ENCODE data around the gene DLX4. TPM values are rescaled to one million over a fixed set of nuclear protein-coding genes. Genes with fewer than 3 reads are reported as not detected.

Gene DLX4
- total RNA-seq, 1 donor from 2014 or later, result not detected

- Histone ChIP-seq H3K4me2 (ENCODE audit: low read length) (peak overlapping the region; percentile 81), H3K9ac (ENCODE audit: low read length) (no peak overlapping the region), H3K4me3 (ENCODE audit: insufficient read depth, low read depth, low read length) (peak overlapping the region; percentile 31), H3K9me3 (ENCODE audit: insufficient read depth, low read depth, low read length) (peaks cover 6% of the 10 kb centered on the region), H3K36me3 (ENCODE audit: insufficient read depth, low read length) (no peaks in the 10 kb centered on the region), H2AFZ (ENCODE audit: low read depth, low read length) (peak overlapping the region; percentile 60), H4K20me1 (ENCODE audit: insufficient read depth, low read length) (peaks cover 17% of the 10 kb centered on the region), H3K27me3 (ENCODE audit: insufficient read depth, low read length) (peaks cover 69% of the 10 kb centered on the region), H3K79me2 (ENCODE audit: insufficient read depth, low read length) (no peaks in the 10 kb centered on the region), H3K27ac (ENCODE audit: low read depth, low read length) (no peak overlapping the region), H3K4me1 (ENCODE audit: insufficient read depth, low read length) (peaks cover 20% of the 10 kb centered on the region)
- TF ChIP-seq CTCF (IDR thresholded peaks at IDR 0.05; ENCODE audit: insufficient read depth, low read depth, low read length) (no peak), EZH2 (IDR thresholded peaks at IDR 0.05; ENCODE audit: insufficient read depth, low read length) (peak; percentile 94)
- H3K27me3 Mint-ChIP-seq (ENCODE audit: low read depth, unreplicated experiment), result peaks cover 71% of the 10 kb centered on the region
- DNase-seq (ENCODE audit: low read depth), result no peak
- peaks cover 10% of the 10 kb centered on the region for H3K4me1 Mint-ChIP-seq (ENCODE audit: low read depth, unreplicated experiment)
- FAIRE-seq, result no peak
- peaks cover 4% of the 10 kb centered on the region for H3K36me3 Mint-ChIP-seq (ENCODE audit: low read depth, unreplicated experiment)
- H3K4me3 Mint-ChIP-seq (ENCODE audit: unreplicated experiment), result peak overlapping the region; percentile 80
- H3K9me3 Mint-ChIP-seq (ENCODE audit: unreplicated experiment), result peaks cover 3% of the 10 kb centered on the region
- no peak overlapping the region for H3K27ac Mint-ChIP-seq (ENCODE audit: unreplicated experiment)
These were observed 25.4 kb downstream of the DLX4 start for GRCh38 chr17:49994085-49995054.

- H3K9ac ChIP-seq (ENCODE audit: low read length), result no peak within 1 kb of the TSS
- no peak for FAIRE-seq
- H3K27ac ChIP-seq (ENCODE audit: low read depth, low read length), result no peak within 1 kb of the TSS
These were observed 26.2 kb downstream of the DLX4 start, which contains the start of gene DLX3 for GRCh38 chr17:49995055-49995738. DLX3 (minus strand) TSS chr17:49995224; CDS start chr17:49994998, 226 bp downstream.

More at GRCh38 chr17:49995055-49995738, 26.2 kb downstream of the DLX4 start, which contains the start of gene DLX3:
- Histone ChIP-seq H3K4me2 (ENCODE audit: low read length) (peak within 1 kb of the TSS; percentile 81), H3K36me3 (ENCODE audit: insufficient read depth, low read length) (no peaks in the 10 kb centered on the region), H3K4me1 (ENCODE audit: insufficient read depth, low read length) (peaks cover 20% of the 10 kb centered on the region), H2AFZ (ENCODE audit: low read depth, low read length) (peak within 1 kb of the TSS; percentile 60), H3K79me2 (ENCODE audit: insufficient read depth, low read length) (no peaks in the 10 kb centered on the region), H4K20me1 (ENCODE audit: insufficient read depth, low read length) (peaks cover 17% of the 10 kb centered on the region), H3K4me3 (ENCODE audit: insufficient read depth, low read depth, low read length) (peak within 1 kb of the TSS; percentile 31), H3K27me3 (ENCODE audit: insufficient read depth, low read length) (peaks cover 69% of the 10 kb centered on the region), H3K9me3 (ENCODE audit: insufficient read depth, low read depth, low read length) (peaks cover 6% of the 10 kb centered on the region)
- Mint-ChIP-seq H3K27me3 (ENCODE audit: low read depth, unreplicated experiment) (peaks cover 69% of the 10 kb centered on the region), H3K27ac (ENCODE audit: unreplicated experiment) (peak within 1 kb of the TSS; percentile 34), H3K4me3 (ENCODE audit: unreplicated experiment) (peak within 1 kb of the TSS; percentile 80), H3K4me1 (ENCODE audit: low read depth, unreplicated experiment) (peaks cover 10% of the 10 kb centered on the region), H3K9me3 (ENCODE audit: unreplicated experiment) (peaks cover 3% of the 10 kb centered on the region), H3K36me3 (ENCODE audit: low read depth, unreplicated experiment) (peaks cover 4% of the 10 kb centered on the region)
- peak; percentile 60 for DNase-seq (ENCODE audit: low read depth)
- TF ChIP-seq CTCF (IDR thresholded peaks at IDR 0.05; ENCODE audit: insufficient read depth, low read depth, low read length) (no peak), EZH2 (IDR thresholded peaks at IDR 0.05; ENCODE audit: insufficient read depth, low read length) (peak; percentile 58)

Data from astrocyte (in vitro differentiated cells and primary cell).